Memory B cell (primary cell): ENCODE measurements around the gene IGSF11.

Experiments
- ATAC-seq: fragments of 150-1000 bp; cut with Tn5 transposase; 2 replicates; pipeline ENCODE4 v1.10.0; 2021; ENCODE audit warnings: low read depth, mild to moderate bottlenecking, moderate library complexity
- DNase-seq, 2 donors: peaks; one replicate each; pipeline ENCODE4 v3.0.0; 2022; ENCODE audit warnings: low spot score in 2 of 2
- H3K27ac Mint-ChIP-seq: one replicate; pipeline ENCODE4 v1.8.0; 2022; ENCODE audit warnings: mild to moderate bottlenecking, moderate library complexity, mixed read lengths
- H3K27me3 Mint-ChIP-seq: one replicate; pipeline ENCODE4 v1.8.0; 2022; ENCODE audit warnings: mixed read lengths
- H3K36me3 Mint-ChIP-seq: one replicate; pipeline ENCODE4 v1.8.0; 2022; ENCODE audit warnings: mild to moderate bottlenecking, mixed read lengths
- H3K4me1 Mint-ChIP-seq: one replicate; pipeline ENCODE4 v1.8.0; 2022; ENCODE audit warnings: mixed read lengths
- H3K4me3 Mint-ChIP-seq: one replicate; pipeline ENCODE4 v1.8.0; 2022; ENCODE audit warnings: mild to moderate bottlenecking, moderate library complexity, mixed read lengths
- H3K9me3 Mint-ChIP-seq: one replicate; pipeline ENCODE4 v1.8.0; 2022; ENCODE audit warnings: mixed read lengths

The IGSF11 gene

DNA sequence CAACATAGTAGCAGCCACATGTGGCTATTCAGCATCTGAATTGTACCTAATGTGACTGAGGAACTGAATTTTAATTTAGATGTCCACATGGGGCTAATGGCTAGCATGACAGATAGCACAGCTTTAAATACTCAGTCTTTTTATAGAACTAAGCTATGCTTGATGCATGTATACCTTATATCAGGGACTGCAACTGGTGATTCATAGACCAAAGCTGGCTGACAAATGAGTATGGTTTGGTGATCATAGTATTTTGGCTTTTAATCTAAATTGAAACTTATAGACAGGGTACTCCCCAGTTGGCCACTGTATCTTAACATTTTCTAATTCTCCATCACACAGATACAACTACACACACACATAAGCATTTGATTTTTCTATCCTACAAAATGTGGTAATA, 83.6 kb downstream of the IGSF11 start:
- no peaks in the 10 kb centered on the region for H3K4me1 Mint-ChIP-seq
- no peak overlapping the region for H3K27ac Mint-ChIP-seq
- DNase-seq (no peak), ATAC-seq (no peak)
- no peaks in the 10 kb centered on the region for H3K9me3 Mint-ChIP-seq
- H3K36me3 Mint-ChIP-seq: no peaks in the 10 kb centered on the region
- peaks cover 3% of the 10 kb centered on the region for H3K27me3 Mint-ChIP-seq
- no peak overlapping the region for H3K4me3 Mint-ChIP-seq

DNA sequence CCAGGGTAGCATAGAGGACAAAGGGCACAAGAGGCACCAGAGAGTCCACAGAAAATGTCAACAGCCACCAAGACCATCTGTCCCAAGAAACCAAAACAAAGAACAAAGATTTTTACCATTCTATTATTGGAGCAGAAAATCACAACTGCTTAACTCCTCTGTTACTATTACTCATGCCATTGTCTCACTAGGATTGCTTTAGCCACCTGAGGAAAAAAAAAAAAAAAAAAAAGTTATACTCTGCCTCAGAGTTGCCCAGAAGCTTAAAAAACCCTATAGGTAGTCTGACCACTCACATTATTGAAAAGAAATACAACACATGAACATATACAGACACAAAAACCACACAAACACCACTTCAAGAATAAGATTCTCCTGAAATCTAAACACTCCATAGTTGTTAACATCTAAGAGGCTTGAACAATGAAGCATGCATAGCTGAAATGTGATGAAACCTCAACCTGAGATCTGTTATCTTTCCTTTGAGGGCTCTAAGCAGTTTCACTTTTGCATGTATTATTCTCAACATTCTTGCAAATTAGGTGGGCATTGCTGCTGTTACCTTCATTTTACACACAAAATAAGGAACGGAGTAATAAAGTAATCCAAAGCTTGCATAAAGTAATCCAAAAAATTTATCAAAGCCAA, 85.4 kb downstream of the IGSF11 start:
- no peak for ATAC-seq
- Mint-ChIP-seq H3K27ac (no peak overlapping the region), H3K27me3 (peaks cover 6% of the 10 kb centered on the region)

GRCh38 chr3:118948146-118948545, 86.5 kb downstream of the IGSF11 start:
- Mint-ChIP-seq H3K36me3 (no peaks in the 10 kb centered on the region), H3K27me3 (peaks cover 3% of the 10 kb centered on the region), H3K27ac (no peak overlapping the region), H3K4me1 (no peaks in the 10 kb centered on the region), H3K9me3 (no peaks in the 10 kb centered on the region), H3K4me3 (no peak overlapping the region)
- DNase-seq: no peak
- no peak for ATAC-seq

More for the DNA sequence above, 85.4 kb downstream of the IGSF11 start:
- no peak for DNase-seq
- Mint-ChIP-seq H3K4me1 (no peaks in the 10 kb centered on the region), H3K36me3 (no peaks in the 10 kb centered on the region), H3K4me3 (no peak overlapping the region), H3K9me3 (no peaks in the 10 kb centered on the region)

GRCh38 chr3:118946449-118946848, 88.2 kb downstream of the IGSF11 start:
- H3K36me3 Mint-ChIP-seq: no peaks in the 10 kb centered on the region
- peaks cover 3% of the 10 kb centered on the region for H3K27me3 Mint-ChIP-seq
- ATAC-seq (no peak), DNase-seq (no peak)
- no peaks in the 10 kb centered on the region for H3K9me3 Mint-ChIP-seq
- no peak overlapping the region for H3K4me3 Mint-ChIP-seq
- no peaks in the 10 kb centered on the region for H3K4me1 Mint-ChIP-seq
- no peak overlapping the region for H3K27ac Mint-ChIP-seq

GRCh38 chr3:118945834-118946233, 88.8 kb downstream of the IGSF11 start:
- Mint-ChIP-seq H3K4me3 (no peak overlapping the region), H3K9me3 (no peaks in the 10 kb centered on the region), H3K27me3 (peaks cover 3% of the 10 kb centered on the region), H3K36me3 (no peaks in the 10 kb centered on the region), H3K4me1 (no peaks in the 10 kb centered on the region), H3K27ac (no peak overlapping the region)
- ATAC-seq (no peak), DNase-seq (no peak)

DNA sequence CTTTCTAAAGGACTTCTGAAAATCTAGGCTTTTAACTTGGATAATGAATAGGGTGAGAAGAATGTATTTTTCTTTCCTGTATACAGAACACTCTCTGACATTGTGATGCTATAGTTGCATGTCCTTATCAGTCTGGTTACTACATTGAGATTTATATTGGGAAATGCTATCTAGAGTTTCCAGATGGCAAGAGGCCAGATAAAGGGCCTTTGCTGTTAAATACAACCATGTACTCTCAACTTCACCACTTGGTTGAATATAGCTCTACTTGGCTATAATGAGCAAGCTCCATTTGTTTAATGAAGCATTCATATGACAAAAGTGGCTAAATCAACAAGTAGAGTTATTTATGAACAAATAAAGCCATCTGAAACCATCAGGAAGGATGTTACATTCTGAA, 91.0 kb downstream of the IGSF11 start:
- Mint-ChIP-seq H3K4me1 (no peaks in the 10 kb centered on the region), H3K27ac (no peak overlapping the region)

DNA sequence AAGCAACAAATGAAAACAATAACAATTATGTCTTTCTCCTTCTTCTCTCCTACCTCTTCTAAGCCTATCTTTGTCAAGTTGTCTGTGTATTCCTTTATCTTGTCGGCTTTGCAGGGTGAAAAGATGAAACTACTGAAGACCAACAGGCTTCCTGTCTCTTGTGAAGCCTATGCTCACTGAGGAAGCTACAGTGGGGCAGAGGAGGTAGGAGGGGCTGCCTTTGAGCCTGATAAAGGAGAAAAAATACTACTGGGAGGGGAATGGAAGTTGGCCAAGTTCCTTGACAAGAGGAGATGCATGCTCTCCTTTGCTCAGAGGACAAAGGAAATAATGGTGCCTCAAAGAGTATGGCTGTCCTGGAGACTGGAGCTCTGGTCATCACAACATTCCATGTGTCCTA, 92.0 kb downstream of the IGSF11 start:
- H3K27ac Mint-ChIP-seq: no peak overlapping the region
- H3K4me1 Mint-ChIP-seq: no peaks in the 10 kb centered on the region
- DNase-seq (no peak), ATAC-seq (no peak)
- H3K9me3 Mint-ChIP-seq: peaks cover 2% of the 10 kb centered on the region
- H3K4me3 Mint-ChIP-seq: no peak overlapping the region
- H3K36me3 Mint-ChIP-seq: no peaks in the 10 kb centered on the region
- peaks cover 3% of the 10 kb centered on the region for H3K27me3 Mint-ChIP-seq

More for the DNA sequence above, 91.0 kb downstream of the IGSF11 start:
- Mint-ChIP-seq H3K9me3 (peaks cover 1% of the 10 kb centered on the region), H3K4me3 (no peak overlapping the region), H3K27me3 (peaks cover 3% of the 10 kb centered on the region), H3K36me3 (no peaks in the 10 kb centered on the region)
- ATAC-seq (no peak), DNase-seq (no peak)

- Mint-ChIP-seq H3K4me1 (no peaks in the 10 kb centered on the region), H3K27me3 (peaks cover 3% of the 10 kb centered on the region), H3K27ac (no peak overlapping the region), H3K4me3 (no peak overlapping the region), H3K36me3 (no peaks in the 10 kb centered on the region), H3K9me3 (peaks cover 2% of the 10 kb centered on the region)
- ATAC-seq: no peak
- no peak for DNase-seq
These were observed 92.5 kb downstream of the IGSF11 start for GRCh38 chr3:118942195-118942594.

GRCh38 chr3:118941236-118941635, 93.4 kb downstream of the IGSF11 start:
- H3K4me3 Mint-ChIP-seq: no peak overlapping the region
- H3K27ac Mint-ChIP-seq: no peak overlapping the region
- H3K27me3 Mint-ChIP-seq: peaks cover 3% of the 10 kb centered on the region
- no peak for DNase-seq
- H3K9me3 Mint-ChIP-seq: peaks cover 2% of the 10 kb centered on the region
- H3K4me1 Mint-ChIP-seq: no peaks in the 10 kb centered on the region
- ATAC-seq: no peak
- H3K36me3 Mint-ChIP-seq: no peaks in the 10 kb centered on the region

DNA sequence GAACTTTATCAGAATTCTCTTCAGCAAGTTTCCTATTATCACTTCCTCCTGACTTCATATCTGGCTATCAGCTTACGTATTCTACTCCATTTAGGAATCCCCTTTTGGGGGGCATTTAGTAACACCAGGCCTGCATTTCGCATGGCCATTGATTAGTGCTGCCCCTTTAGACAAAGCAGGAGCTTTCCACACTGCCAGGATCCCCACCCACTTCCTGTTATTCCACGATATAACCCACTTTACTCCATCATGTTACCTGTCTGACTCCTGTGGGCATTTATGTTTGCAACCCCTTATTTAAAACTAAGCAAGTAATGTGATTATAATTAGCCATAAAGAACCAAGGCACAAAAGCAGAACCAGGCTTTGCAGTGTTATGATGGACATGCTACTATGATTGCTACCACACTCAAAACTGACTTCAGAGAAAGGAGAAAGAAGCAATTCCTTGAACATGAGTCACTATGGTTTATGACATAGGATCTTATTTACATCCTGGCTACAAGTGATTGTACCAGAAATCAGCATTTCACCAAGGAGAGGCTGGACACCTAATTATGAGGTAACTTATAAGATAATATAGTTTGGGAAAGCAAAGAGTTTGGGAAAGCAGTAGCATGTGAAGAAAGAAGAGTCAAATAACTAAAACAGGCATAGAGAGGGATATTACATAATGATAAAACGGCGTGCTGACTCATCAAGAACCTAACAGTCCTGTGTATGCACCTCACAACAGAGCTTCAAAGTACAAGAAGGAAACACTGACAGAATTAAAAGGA, 96.3 kb downstream of the IGSF11 start:
- DNase-seq (no peak), ATAC-seq (no peak)
- Mint-ChIP-seq H3K27me3 (no peaks in the 10 kb centered on the region), H3K4me3 (no peak overlapping the region), H3K4me1 (no peaks in the 10 kb centered on the region), H3K9me3 (peaks cover 2% of the 10 kb centered on the region), H3K27ac (no peak overlapping the region), H3K36me3 (no peaks in the 10 kb centered on the region)

DNA sequence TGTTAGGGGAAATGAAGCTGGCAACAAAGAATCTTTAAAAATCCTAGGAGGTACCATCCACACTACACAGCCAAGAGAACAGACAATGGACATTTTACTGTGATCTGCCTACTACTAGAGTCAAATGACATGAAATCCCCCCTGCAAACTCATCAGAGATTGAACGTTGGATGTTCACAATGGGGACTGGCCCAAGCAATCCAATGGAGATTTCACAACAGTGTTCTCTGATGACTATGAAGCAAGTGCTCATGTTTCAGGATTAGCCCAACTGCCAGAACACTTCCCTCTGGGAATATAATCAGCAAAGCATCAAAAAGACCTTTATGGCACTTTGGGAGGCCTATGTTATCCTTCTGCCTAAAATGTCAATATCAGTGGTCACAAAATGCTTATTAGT, 97.8 kb downstream of the IGSF11 start:
- no peak for DNase-seq
- peaks cover 2% of the 10 kb centered on the region for H3K9me3 Mint-ChIP-seq
- no peaks in the 10 kb centered on the region for H3K4me1 Mint-ChIP-seq
- no peak overlapping the region for H3K27ac Mint-ChIP-seq
- no peak overlapping the region for H3K4me3 Mint-ChIP-seq
- no peaks in the 10 kb centered on the region for H3K36me3 Mint-ChIP-seq
- no peak for ATAC-seq
- H3K27me3 Mint-ChIP-seq: no peaks in the 10 kb centered on the region

DNA sequence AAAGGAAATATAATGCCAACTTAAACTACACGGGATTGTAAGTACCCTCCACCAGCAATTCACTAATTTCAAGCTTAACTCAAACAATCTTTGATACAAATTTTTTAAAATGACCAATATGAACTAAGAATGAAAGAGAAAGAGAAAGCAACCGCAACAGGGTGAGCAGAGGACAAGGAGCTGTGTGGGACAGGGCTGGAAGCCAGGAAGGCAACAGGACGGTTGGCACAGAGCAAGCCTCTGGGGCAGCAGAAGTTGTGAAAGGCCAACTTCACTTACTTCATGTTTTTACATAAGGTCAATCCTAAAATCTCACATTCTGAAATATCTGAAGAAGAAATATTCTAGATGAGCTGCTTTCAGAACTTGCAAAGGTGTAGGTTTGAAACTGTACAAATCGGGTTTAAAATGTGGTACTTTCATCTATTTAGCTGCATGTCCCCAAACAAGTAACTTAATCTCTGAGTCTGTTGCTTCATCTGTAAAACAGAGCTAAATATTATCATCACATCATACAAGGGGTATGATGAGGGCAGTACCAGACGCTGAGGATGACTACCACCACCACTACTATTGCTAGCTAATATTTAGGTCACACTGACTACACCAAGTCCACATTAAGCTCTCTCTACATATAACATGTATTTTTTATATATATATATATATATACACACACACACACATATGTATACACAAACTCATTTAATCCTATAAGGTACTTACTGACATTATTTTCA, 101.7 kb downstream of the IGSF11 start:
- ATAC-seq (no peak), DNase-seq (no peak)
- Mint-ChIP-seq H3K4me3 (no peak overlapping the region), H3K36me3 (no peaks in the 10 kb centered on the region), H3K27ac (no peak overlapping the region), H3K4me1 (no peaks in the 10 kb centered on the region), H3K9me3 (no peaks in the 10 kb centered on the region), H3K27me3 (no peaks in the 10 kb centered on the region)

- H3K36me3 Mint-ChIP-seq: no peaks in the 10 kb centered on the region
- H3K9me3 Mint-ChIP-seq: no peaks in the 10 kb centered on the region
- no peak for ATAC-seq
- no peaks in the 10 kb centered on the region for H3K4me1 Mint-ChIP-seq
- no peaks in the 10 kb centered on the region for H3K27me3 Mint-ChIP-seq
- H3K27ac Mint-ChIP-seq: no peak overlapping the region
- no peak for DNase-seq
- no peak overlapping the region for H3K4me3 Mint-ChIP-seq
These were observed 102.7 kb downstream of the IGSF11 start for GRCh38 chr3:118931996-118932395.

- H3K27ac Mint-ChIP-seq: no peak overlapping the region
- DNase-seq (no peak), ATAC-seq (no peak)
- H3K27me3 Mint-ChIP-seq: peaks cover 3% of the 10 kb centered on the region
- H3K4me3 Mint-ChIP-seq: no peak overlapping the region
- no peaks in the 10 kb centered on the region for H3K9me3 Mint-ChIP-seq
- no peaks in the 10 kb centered on the region for H3K36me3 Mint-ChIP-seq
- H3K4me1 Mint-ChIP-seq: no peaks in the 10 kb centered on the region
These were observed 107.2 kb downstream of the IGSF11 start for GRCh38 chr3:118927449-118927848.
